Small intestine (tissue), 7 donors: ENCODE data around the gene PMS1. TPM values are rescaled to one million over a fixed set of nuclear protein-coding genes. Genes with fewer than 3 reads are reported as not detected.
"Not testable (repeated sequence)": the region's sequence is repeated elsewhere in the genome, so short reads cannot be mapped to it uniquely, and the experiment has no call there.

Experiments
- DNase-seq, 2 donors: peaks; one replicate each; pipeline versions ENCODE4 v3.0.0 to v3.0.0-alpha.2; 2013
- FAIRE-seq: peaks from 2 replicates; lab custom pipeline; 2012; peaks lifted over from hg19 to GRCh38; lab: Jason Lieb, UNC
- H3K27ac ChIP-seq, 3 donors: one replicate each; pipeline ENCODE4 v1.5.1; 2013; ENCODE audit warnings: low read length in 2 of 3, mild to moderate bottlenecking in 2 of 3, control low read depth in 1 of 3, inconsistent platforms in 1 of 3, low read depth in 1 of 3, moderate library complexity in 1 of 3
- H3K27me3 ChIP-seq, 3 donors: one replicate each; pipeline ENCODE4 v1.6.1; 2013; ENCODE audit warnings: low read length in 3 of 3, inconsistent platforms in 1 of 3; ENCODE audit not compliant: control insufficient read depth in 3 of 3, insufficient read depth in 3 of 3
- H3K36me3 ChIP-seq, 3 donors: one replicate each; pipeline ENCODE4 v1.6.1; 2013; ENCODE audit warnings: low read length in 3 of 3, inconsistent platforms in 1 of 3, low read depth in 1 of 3, mild to moderate bottlenecking in 1 of 3, moderate library complexity in 1 of 3; ENCODE audit not compliant: control insufficient read depth in 3 of 3, insufficient read depth in 2 of 3
- H3K4me1 ChIP-seq, 3 donors: one replicate each; pipeline ENCODE4 v1.6.1; 2013; ENCODE audit warnings: low read length in 2 of 3, inconsistent platforms in 1 of 3, low read depth in 1 of 3, mild to moderate bottlenecking in 1 of 3, moderate library complexity in 1 of 3; ENCODE audit not compliant: control insufficient read depth in 3 of 3, insufficient read depth in 2 of 3
- H3K4me3 ChIP-seq, 3 donors: one replicate each; pipeline ENCODE4 v1.5.1; 2013; ENCODE audit warnings: low read length in 3 of 3, control low read depth in 1 of 3, inconsistent platforms in 1 of 3, low read depth in 1 of 3, mild to moderate bottlenecking in 1 of 3, moderate library complexity in 1 of 3
- H3K9me3 ChIP-seq, 2 donors: one replicate each; pipeline ENCODE4 v1.6.1; 2013; ENCODE audit warnings: low read depth in 1 of 2, low read length in 1 of 2; ENCODE audit not compliant: control insufficient read depth in 2 of 2, insufficient read depth in 1 of 2
- WGBS, 3 donors: extraction: QIAGEN DNeasy Blood & Tissue Kit; methylation state at CpG; one replicate each; pipeline ENCODE4 v1.1.7; 2013; 5-methylcytosine and 5-hydroxymethylcytosine counted together
- polyA plus RNA-seq, 4 donors: library from polyadenylated mRNA; stranded (reverse) in 3 of 4; unstranded in 1 of 4; fragments of 200-250 nt in 3 of 4; fragments of 120-200 nt in 1 of 4; gene quantifications; one replicate each; pipeline versions ENCODE4 v1.2.1 to v1.2.3, GENCODE V29; 2013
- donor health status: healthy with polysubstance abuse.
- donor health status: control.
- donor health status: control.
- donor health status: Bipolar disorder and iron deficiency.
- donor health status: healthy.

Gene PMS1
- polyA plus RNA-seq, 4 donors = 2.4 to 13.5 (median 8.7) TPM

GRCh38 chr2:189879716-189880081 is 95.4 kb downstream of the PMS1 start:
- DNase-seq (no peak), FAIRE-seq (no peak)
- H3K27me3 ChIP-seq = peaks cover 0 to 3% (median 0%) of the 10 kb centered on the region in 3 donors
- 93 to 96% (median 96%) methylated on average over 8 of the region's 8 CpGs for WGBS, 3 donors
- no peaks in the 10 kb centered on the region for H3K9me3 ChIP-seq
- H3K4me3 ChIP-seq = no peak overlapping the region
- no peaks in the 10 kb centered on the region for H3K36me3 ChIP-seq
- no peak overlapping the region for H3K27ac ChIP-seq
- no peaks in the 10 kb centered on the region for H3K4me1 ChIP-seq

- no peak for DNase-seq
- no peaks in the 10 kb centered on the region for H3K9me3 ChIP-seq
- WGBS, 3 donors = 44 to 63% (median 60%) methylated on average over 2 of the region's 2 CpGs
- no peaks in the 10 kb centered on the region for H3K4me1 ChIP-seq
- H3K4me3 ChIP-seq = no peak overlapping the region
- H3K27me3 ChIP-seq = peaks cover 0 to 3% (median 0%) of the 10 kb centered on the region in 3 donors
- H3K36me3 ChIP-seq = no peaks in the 10 kb centered on the region
- H3K27ac ChIP-seq = no peak overlapping the region
- FAIRE-seq = no peak
Observed at GRCh38 chr2:189880429-189880828, 96.2 kb downstream of the PMS1 start.

- DNase-seq (no peak), FAIRE-seq (no peak)
- Histone ChIP-seq H3K9me3 (no peaks in the 10 kb centered on the region), H3K27ac (no peak overlapping the region), H3K4me3 (no peak overlapping the region), H3K36me3 (no peaks in the 10 kb centered on the region), H3K4me1 (no peaks in the 10 kb centered on the region), H3K27me3 (peaks cover 0 to 3% (median 0%) of the 10 kb centered on the region in 3 donors)
- WGBS, 3 donors = 60 to 69% (median 64%) methylated on average over 5 of the region's 5 CpGs
Observed at GRCh38 chr2:189880832-189881492, 96.7 kb downstream of the PMS1 start.

GRCh38 chr2:189885368-189885767 is 101.1 kb downstream of the PMS1 start:
- Histone ChIP-seq H3K36me3 (no peaks in the 10 kb centered on the region), H3K27ac (no peak overlapping the region), H3K4me1 (no peaks in the 10 kb centered on the region), H3K4me3 (no peak overlapping the region), H3K27me3 (no peaks in the 10 kb centered on the region), H3K9me3 (no peaks in the 10 kb centered on the region)
- no peak for DNase-seq
- FAIRE-seq = no peak
- WGBS, 3 donors = 69 to 74% (median 73%) methylated on average over 2 of the region's 2 CpGs

GRCh38 chr2:189892546-189893294 is 108.5 kb downstream of the PMS1 start:
- peak in 1 of 2 donors; percentile 7 for DNase-seq
- H3K27ac ChIP-seq, H3K4me3 ChIP-seq, H3K27me3 ChIP-seq, H3K9me3 ChIP-seq, H3K36me3 ChIP-seq, H3K4me1 ChIP-seq, FAIRE-seq: not testable (repeated sequence)
- WGBS, 3 donors = 49 to 72% (median 50%) methylated on average over 7 of the region's 7 CpGs

- FAIRE-seq = no peak
- Histone ChIP-seq H3K4me3 (no peak overlapping the region), H3K27ac (no peak overlapping the region), H3K4me1 (no peaks in the 10 kb centered on the region), H3K36me3 (no peaks in the 10 kb centered on the region), H3K9me3 (no peaks in the 10 kb centered on the region), H3K27me3 (no peaks in the 10 kb centered on the region)
- no peak for DNase-seq
- 77 to 79% (median 78%) methylated on average over 1 of the region's 1 CpG for WGBS, 3 donors
Observed at GRCh38 chr2:189896809-189897208, 112.6 kb downstream of the PMS1 start.

- Histone ChIP-seq H3K4me1 (no peaks in the 10 kb centered on the region), H3K4me3 (no peak overlapping the region), H3K9me3 (no peaks in the 10 kb centered on the region), H3K27ac (no peak overlapping the region), H3K27me3 (no peaks in the 10 kb centered on the region), H3K36me3 (no peaks in the 10 kb centered on the region)
- DNase-seq (peak in 1 of 2 donors; percentile 13), FAIRE-seq (no peak)
Observed at GRCh38 chr2:189899101-189899500, 114.9 kb downstream of the PMS1 start.

- Histone ChIP-seq H3K4me1 (no peaks in the 10 kb centered on the region), H3K4me3 (no peak overlapping the region), H3K9me3 (no peaks in the 10 kb centered on the region), H3K27me3 (no peaks in the 10 kb centered on the region), H3K27ac (no peak overlapping the region), H3K36me3 (no peaks in the 10 kb centered on the region)
- FAIRE-seq = no peak
- peak in 1 of 2 donors; percentile 46 for DNase-seq
- WGBS, 3 donors = 21 to 47% (median 41%) methylated on average over 5 of the region's 5 CpGs
Observed at GRCh38 chr2:189900726-189901125, 116.5 kb downstream of the PMS1 start.
